ENCODE data around the gene AFG3L2. TPM values are rescaled to one million over a fixed set of nuclear protein-coding genes. Genes with fewer than 3 reads are reported as not detected.

Gene AFG3L2
- total and polyA plus RNA-seq, 9 of the 15 experiments (the other 6 are each of a cell fraction or from before 2014, with no cell fraction given), result 24.1 to 109 (median 84.0) TPM

DNA sequence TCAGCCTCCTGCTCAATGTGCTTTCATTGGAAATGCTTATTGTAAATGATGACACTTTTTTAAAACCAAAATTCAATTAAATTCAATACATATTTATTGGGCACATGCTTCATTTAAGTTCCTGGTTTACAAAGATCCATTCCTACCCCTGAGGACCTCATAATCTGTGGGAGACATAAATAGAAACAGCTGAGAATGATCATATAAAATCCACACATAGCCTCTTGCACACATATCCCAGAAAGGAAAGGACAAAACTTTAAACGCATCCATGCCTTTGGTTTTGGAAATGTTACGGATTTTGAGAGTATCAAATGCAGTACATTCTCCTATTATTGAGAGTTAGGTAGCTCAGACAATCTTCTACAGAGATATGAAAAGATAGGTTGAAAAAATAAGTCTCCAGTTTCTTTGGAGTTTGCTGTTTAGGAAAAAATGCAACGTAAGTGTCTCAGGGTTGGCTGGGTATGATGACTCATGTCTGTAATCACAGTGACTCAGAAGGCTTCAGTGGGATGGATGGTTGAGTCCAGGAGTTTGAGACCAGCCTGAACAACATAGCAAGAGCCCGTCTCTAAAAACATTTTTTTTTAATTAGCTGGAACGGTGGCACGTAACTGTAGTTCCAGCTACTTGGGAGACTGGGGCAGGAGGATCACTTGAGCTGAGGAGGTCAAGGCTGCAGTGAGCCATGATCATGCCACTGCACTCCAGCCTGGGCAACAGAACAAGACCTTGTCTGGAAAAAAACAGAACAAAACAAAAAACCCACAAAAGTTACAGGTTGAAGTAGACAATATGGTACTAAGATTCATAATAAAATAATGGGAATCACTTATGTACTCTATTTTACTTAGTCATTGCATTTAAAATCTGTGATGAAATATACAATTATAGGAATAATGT is 26.8 kb upstream of the AFG3L2 start:
- no peaks in the 10 kb centered on the region for H3K9me3 ChIP-seq (replicated peaks; ENCODE audit: control insufficient read depth, insufficient read depth, low read depth, low read length)
- DNase-seq (ENCODE audit: extremely low read depth in 1 of 4, low spot score in 3 of 4) (peak; percentile 55 to 87 (median 68)), FAIRE-seq (peak; percentile 99), ATAC-seq (peak; percentile 75)
- in situ Hi-C loops (cut with MboI) (no loop called here), intact Hi-C loops (cut with micrococcal nuclease) (no loop called here)
- peaks cover 3 to 4% of the 10 kb centered on the region in 2 experiments; a peak in 2 of 5 replicates for H3K27me3 ChIP-seq (ENCODE audit: control insufficient read depth in 2 of 2, insufficient read depth in 2 of 2, low read length in 2 of 2)
- peak overlapping the region; percentile 80 for H2AFZ ChIP-seq (ENCODE audit: low read depth, low read length)
- POLR2A ChIA-PET, result interaction anchor here (1.1 kb wide), 1 partner anchor 265 kb away, joined by 3 read pairs; no protein-coding TSS in a partner anchor
- peak overlapping the region; percentile 50 for H3K4me2 ChIP-seq (ENCODE audit: insufficient read depth, low read length)
- H3K4me3 ChIP-seq, result no peak overlapping the region
- CTCF ChIA-PET (ENCODE audit: low intra/inter-chr PET ratio), result no interaction called here
- H4K20me1 ChIP-seq (replicated peaks; ENCODE audit: control insufficient read depth, insufficient read depth, low read length), result no peaks in the 10 kb centered on the region
- peak overlapping the region; percentile 4 to 8; a peak in 2 of 4 replicates for H3K9ac ChIP-seq (ENCODE audit: insufficient read depth in 1 of 2, low read depth in 2 of 2, low read length in 2 of 2)
- H3K9me1 ChIP-seq (ENCODE audit: control insufficient read depth, insufficient read depth, low read length), result no peaks in the 10 kb centered on the region
- no peaks in the 10 kb centered on the region for H3K36me3 ChIP-seq (ENCODE audit: control insufficient read depth, insufficient read depth, low read length)
- peaks cover 10% of the 10 kb centered on the region for H3K79me2 ChIP-seq (ENCODE audit: control insufficient read depth, insufficient read depth, low read length)
- BruUV-seq (replicated peaks), result no TSS peak
- peak overlapping the region; percentile 72; the same call in 2 of the 3 replicates for H3K27ac ChIP-seq (ENCODE audit: extremely low read depth, low read depth, low read length)
- WGBS (ENCODE audit: insufficient coverage, low coverage, missing lambda C conversion rate), result 2% methylated on average over 6 of the region's 6 CpGs
- peaks cover 29 to 34% of the 10 kb centered on the region in 2 experiments; a peak in 4 of 5 replicates for H3K4me1 ChIP-seq (replicated peaks in 1 of 2; ENCODE audit: control insufficient read depth in 2 of 2, insufficient read depth in 2 of 2, low read length in 2 of 2)
- TF ChIP-seq HDAC2 (IDR thresholded peaks at IDR 0.05) (peak; percentile 81), KDM4B (IDR thresholded peaks at IDR 0.05; ENCODE audit: borderline replicate concordance in 2 of 2, low read depth in 1 of 2) (no peak), NR2C1 (IDR thresholded peaks at IDR 0.05) (no peak), NR2C1 (tag; IDR thresholded peaks at IDR 0.05) (0 out of 2 replicates have a peak, but pooled peaks have one; percentile 1), C11orf30 (IDR thresholded peaks at IDR 0.05; ENCODE audit: low read depth) (peak; percentile 97), FOXK2 (conservative IDR thresholded peaks at IDR 0.05 in 1 of 2, IDR thresholded peaks at IDR 0.05 in 1 of 2; ENCODE audit: low read depth in 2 of 2) (peak in 1 of 2 experiments; percentile 41; a peak in 2 of 4 replicates), HSF4 (CRISPR knock-in tag; IDR thresholded peaks at IDR 0.05; ENCODE audit: borderline replicate concordance) (no peak), KDM1A (IDR thresholded peaks at IDR 0.05) (peak; percentile 18 to 37; a peak in 2 of 4 replicates), ILF3 (IDR thresholded peaks at IDR 0.05; ENCODE audit: borderline replicate concordance) (no peak), BRD4 (IDR thresholded peaks at IDR 0.05) (no peak), NEUROD1 (IDR thresholded peaks at IDR 0.05; ENCODE audit: borderline replicate concordance, low read depth, low read length, partially characterized antibody) (peak; percentile 43), RAD51 (IDR thresholded peaks at IDR 0.05; ENCODE audit: borderline replicate concordance, low read depth) (no peak)
- TF ChIP-seq, protein P1, sequence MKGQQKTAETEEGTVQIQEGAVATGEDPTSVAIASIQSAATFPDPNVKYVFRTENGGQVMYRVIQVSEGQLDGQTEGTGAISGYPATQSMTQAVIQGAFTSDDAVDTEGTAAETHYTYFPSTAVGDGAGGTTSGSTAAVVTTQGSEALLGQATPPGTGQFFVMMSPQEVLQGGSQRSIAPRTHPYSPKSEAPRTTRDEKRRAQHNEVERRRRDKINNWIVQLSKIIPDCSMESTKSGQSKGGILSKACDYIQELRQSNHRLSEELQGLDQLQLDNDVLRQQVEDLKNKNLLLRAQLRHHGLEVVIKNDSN (CRISPR knock-in tag; IDR thresholded peaks at IDR 0.05), result no peak
